ENCODE results near the gene SNRPB2. TPM values are rescaled to one million over a fixed set of nuclear protein-coding genes. Genes with fewer than 3 reads are reported as not detected.

The SNRPB2 gene
- total RNA-seq, 4 donors from 2014 or later = 9.9 to 24.7 (median 12.8) TPM

DNA sequence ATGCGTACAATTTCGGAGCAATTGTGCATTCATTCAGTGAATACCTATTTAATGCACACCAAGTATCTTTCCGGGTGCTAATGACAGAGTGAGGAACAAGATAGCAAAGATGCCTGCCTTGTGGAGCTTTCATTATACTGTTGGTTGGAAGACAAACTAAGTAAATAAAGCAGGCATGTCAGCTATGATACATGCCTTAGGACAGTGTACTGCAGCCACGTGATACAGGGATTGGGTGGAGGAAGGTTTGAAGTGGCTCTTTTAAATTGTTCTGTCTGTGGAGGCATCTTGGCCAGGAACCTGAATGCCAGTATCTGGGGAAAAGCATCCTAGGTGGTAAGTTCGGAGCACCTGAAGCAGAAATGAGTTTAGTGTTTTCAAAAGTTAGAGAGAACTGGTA is 15.4 kb downstream of the SNRPB2 start:
- Histone ChIP-seq H3K4me1 (no peaks in the 10 kb centered on the region), H3K27ac (no peak overlapping the region), H3K9me3 (no peaks in the 10 kb centered on the region), H3K4me3 (no peak overlapping the region), H3K36me3 (peaks cover 0 to 24% (median 0%) of the 10 kb centered on the region in 3 donors), H3K27me3 (no peaks in the 10 kb centered on the region)
- no peak for DNase-seq
- TF ChIP-seq POLR2A (IDR thresholded peaks at IDR 0.05) = no peak
- TF ChIP-seq, protein P1, sequence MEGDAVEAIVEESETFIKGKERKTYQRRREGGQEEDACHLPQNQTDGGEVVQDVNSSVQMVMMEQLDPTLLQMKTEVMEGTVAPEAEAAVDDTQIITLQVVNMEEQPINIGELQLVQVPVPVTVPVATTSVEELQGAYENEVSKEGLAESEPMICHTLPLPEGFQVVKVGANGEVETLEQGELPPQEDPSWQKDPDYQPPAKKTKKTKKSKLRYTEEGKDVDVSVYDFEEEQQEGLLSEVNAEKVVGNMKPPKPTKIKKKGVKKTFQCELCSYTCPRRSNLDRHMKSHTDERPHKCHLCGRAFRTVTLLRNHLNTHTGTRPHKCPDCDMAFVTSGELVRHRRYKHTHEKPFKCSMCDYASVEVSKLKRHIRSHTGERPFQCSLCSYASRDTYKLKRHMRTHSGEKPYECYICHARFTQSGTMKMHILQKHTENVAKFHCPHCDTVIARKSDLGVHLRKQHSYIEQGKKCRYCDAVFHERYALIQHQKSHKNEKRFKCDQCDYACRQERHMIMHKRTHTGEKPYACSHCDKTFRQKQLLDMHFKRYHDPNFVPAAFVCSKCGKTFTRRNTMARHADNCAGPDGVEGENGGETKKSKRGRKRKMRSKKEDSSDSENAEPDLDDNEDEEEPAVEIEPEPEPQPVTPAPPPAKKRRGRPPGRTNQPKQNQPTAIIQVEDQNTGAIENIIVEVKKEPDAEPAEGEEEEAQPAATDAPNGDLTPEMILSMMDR (IDR thresholded peaks at IDR 0.05) = no peak

DNA sequence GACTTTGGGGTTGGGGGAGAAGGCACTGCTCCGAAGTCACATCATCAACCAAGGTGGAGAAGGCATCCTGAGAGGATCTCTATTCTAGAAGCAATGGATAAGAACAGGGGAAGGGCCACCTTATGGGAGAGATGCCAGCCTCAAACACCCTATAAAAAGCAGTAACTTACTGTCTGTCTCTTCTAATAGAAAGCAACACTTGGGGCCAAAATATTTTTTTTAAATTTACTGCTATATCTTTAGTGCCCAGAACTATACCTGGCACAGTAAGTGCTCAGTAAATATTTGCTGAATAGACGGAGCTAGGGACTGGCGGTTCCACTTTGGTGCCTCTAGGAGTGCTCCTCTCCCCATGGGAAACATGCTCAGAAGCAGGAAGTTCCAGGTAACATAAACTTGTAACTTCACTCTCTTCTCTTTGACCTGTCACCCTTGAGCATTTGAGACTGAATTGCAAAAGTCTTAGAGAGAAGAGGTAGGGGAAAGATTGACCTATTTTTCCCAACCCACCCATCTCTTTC is 17.5 kb downstream of the SNRPB2 start:
- no peak for DNase-seq
- TF ChIP-seq, protein P1 (IDR thresholded peaks at IDR 0.05) = peak in 2 of 6 experiments; percentile 7 to 11
- TF ChIP-seq POLR2A (IDR thresholded peaks at IDR 0.05) = no peak
- H3K36me3 ChIP-seq = peaks cover 0 to 3% (median 0%) of the 10 kb centered on the region in 3 donors
- H3K27ac ChIP-seq = no peak overlapping the region
- H3K4me3 ChIP-seq = no peak overlapping the region
- no peaks in the 10 kb centered on the region for H3K27me3 ChIP-seq
- H3K4me1 ChIP-seq = no peaks in the 10 kb centered on the region
- H3K9me3 ChIP-seq = no peaks in the 10 kb centered on the region

DNA sequence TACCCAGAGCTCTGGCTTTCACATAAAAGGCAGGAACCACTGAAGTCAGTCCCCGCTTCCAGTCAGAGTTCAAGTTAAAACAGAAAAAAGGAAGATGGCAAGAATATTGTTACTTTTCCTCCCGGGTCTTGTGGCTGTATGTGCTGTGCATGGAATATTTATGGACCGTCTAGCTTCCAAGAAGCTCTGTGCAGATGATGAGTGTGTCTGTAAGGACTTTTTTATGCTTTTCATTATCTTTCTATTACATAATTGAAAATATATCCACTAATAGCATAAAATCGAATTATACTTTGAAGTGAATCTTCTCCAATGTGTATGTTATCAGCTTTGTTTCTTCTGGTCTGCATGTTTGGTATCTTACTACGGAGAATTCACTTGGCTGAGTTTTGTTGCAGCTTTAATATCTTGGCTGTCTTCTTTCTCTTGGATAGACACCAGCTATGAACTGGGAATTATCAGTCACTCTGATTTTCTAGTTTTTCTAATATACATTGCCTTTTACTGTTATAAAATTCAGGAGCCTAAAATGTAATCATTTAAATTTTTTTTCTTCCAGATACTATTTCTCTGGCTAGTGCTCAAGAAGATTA is 18.6 kb downstream of the SNRPB2 start, which contains the start of gene OTOR:
Gene OTOR, plus strand, starts transcription at position 51 of the 593 bp plus-strand sequence. Its CDS starts 44 bp downstream, at position 95.
- no peak within 1 kb of the TSS for H3K27ac ChIP-seq
- no peaks in the 10 kb centered on the region for H3K36me3 ChIP-seq
- TF ChIP-seq, protein P1 (IDR thresholded peaks at IDR 0.05) = no peak
- TF ChIP-seq POLR2A (IDR thresholded peaks at IDR 0.05) = no peak
- DNase-seq = no peak
- no peaks in the 10 kb centered on the region for H3K4me1 ChIP-seq
- H3K9me3 ChIP-seq = no peaks in the 10 kb centered on the region
- no peak within 1 kb of the TSS for H3K4me3 ChIP-seq
- H3K27me3 ChIP-seq = no peaks in the 10 kb centered on the region

DNA sequence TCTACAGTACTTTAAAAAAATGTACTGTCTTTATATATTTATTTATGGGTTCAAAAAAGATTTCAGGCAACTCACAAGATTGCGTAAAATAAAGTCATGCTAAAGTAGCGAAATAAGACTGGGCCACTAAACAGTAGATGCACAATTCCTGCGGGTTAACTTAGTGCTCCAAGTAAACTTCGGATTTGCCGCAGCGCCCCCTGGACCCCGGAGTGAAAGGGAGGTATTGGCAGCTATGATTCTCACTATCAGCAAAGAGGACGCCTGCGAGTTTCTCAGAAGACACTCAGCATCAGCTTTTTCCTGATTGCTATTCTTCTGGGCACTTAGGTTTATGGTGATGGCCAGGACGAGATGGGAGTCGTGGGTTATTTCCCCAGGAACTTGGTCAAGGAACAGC is 19.7 kb downstream of the SNRPB2 start:
- H3K27me3 ChIP-seq = no peaks in the 10 kb centered on the region
- H3K27ac ChIP-seq = no peak overlapping the region
- no peaks in the 10 kb centered on the region for H3K4me1 ChIP-seq
- TF ChIP-seq, protein P1 (IDR thresholded peaks at IDR 0.05) = no peak
- TF ChIP-seq POLR2A (IDR thresholded peaks at IDR 0.05) = no peak
- no peak overlapping the region for H3K4me3 ChIP-seq
- no peak for DNase-seq
- H3K36me3 ChIP-seq = no peaks in the 10 kb centered on the region
- no peaks in the 10 kb centered on the region for H3K9me3 ChIP-seq

GRCh38 chr20:16752082-16752481 is 22.3 kb downstream of the SNRPB2 start:
- Histone ChIP-seq H3K36me3 (no peaks in the 10 kb centered on the region), H3K9me3 (no peaks in the 10 kb centered on the region)

More at GRCh38 chr20:16752082-16752481, 22.3 kb downstream of the SNRPB2 start:
- H3K4me1 ChIP-seq = no peaks in the 10 kb centered on the region
- no peaks in the 10 kb centered on the region for H3K27me3 ChIP-seq
- H3K4me3 ChIP-seq = no peak overlapping the region
- TF ChIP-seq, protein P1 (IDR thresholded peaks at IDR 0.05) = no peak
- no peak for TF ChIP-seq POLR2A (IDR thresholded peaks at IDR 0.05)
- DNase-seq = no peak
- no peak overlapping the region for H3K27ac ChIP-seq
